ENCODE measurements around the gene ZNF385A. TPM values are rescaled to one million over a fixed set of nuclear protein-coding genes. Genes with fewer than 3 reads are reported as not detected.
A peak's percentile ranks its signal among the peaks of the same experiment; 100 is the strongest.

ZNF385A gene
- total RNA-seq, 1 donor from 2014 or later, result 15.6 TPM

- H3K4me1 Mint-ChIP-seq (ENCODE audit: unreplicated experiment), result peaks cover 50% of the 10 kb centered on the region
- H3K4me3 Mint-ChIP-seq (ENCODE audit: unreplicated experiment), result peak overlapping the region; percentile 81
- peaks cover 33% of the 10 kb centered on the region for H3K36me3 Mint-ChIP-seq (ENCODE audit: low read depth, unreplicated experiment)
- no peaks in the 10 kb centered on the region for H3K9me3 Mint-ChIP-seq (ENCODE audit: unreplicated experiment)
- no peak for DNase-seq (ENCODE audit: low spot score)
- H3K27ac Mint-ChIP-seq (ENCODE audit: unreplicated experiment), result peak overlapping the region; percentile 81
- TF ChIP-seq, protein P1, sequence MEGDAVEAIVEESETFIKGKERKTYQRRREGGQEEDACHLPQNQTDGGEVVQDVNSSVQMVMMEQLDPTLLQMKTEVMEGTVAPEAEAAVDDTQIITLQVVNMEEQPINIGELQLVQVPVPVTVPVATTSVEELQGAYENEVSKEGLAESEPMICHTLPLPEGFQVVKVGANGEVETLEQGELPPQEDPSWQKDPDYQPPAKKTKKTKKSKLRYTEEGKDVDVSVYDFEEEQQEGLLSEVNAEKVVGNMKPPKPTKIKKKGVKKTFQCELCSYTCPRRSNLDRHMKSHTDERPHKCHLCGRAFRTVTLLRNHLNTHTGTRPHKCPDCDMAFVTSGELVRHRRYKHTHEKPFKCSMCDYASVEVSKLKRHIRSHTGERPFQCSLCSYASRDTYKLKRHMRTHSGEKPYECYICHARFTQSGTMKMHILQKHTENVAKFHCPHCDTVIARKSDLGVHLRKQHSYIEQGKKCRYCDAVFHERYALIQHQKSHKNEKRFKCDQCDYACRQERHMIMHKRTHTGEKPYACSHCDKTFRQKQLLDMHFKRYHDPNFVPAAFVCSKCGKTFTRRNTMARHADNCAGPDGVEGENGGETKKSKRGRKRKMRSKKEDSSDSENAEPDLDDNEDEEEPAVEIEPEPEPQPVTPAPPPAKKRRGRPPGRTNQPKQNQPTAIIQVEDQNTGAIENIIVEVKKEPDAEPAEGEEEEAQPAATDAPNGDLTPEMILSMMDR (IDR thresholded peaks at IDR 0.05; ENCODE audit: unreplicated experiment), result no peak
- H3K27me3 Mint-ChIP-seq (ENCODE audit: unreplicated experiment), result peaks cover 5% of the 10 kb centered on the region
Measured at GRCh38 chr12:54411391-54412241, 27.1 kb upstream of the ZNF385A start.

DNA sequence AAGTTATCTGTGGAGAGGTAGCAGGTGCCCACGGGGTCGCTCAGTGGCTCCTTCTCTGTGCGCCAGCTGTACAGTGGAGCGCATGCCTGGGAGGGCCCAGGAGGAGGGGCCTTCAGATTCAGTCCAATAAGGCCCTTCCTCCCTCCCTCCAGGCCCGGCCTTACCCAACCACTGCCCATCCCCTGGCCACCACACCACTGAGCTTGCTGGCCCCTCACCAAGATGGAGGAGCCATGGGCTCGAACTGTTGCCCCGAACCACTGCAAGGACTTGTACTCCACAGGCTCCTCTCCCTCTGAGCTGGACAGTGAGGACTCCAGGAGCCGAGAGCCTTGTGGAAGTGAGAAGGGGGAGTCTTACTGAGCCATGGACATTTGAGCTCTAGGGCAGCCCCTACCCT is 24.7 kb upstream of the ZNF385A start:
- TF ChIP-seq, protein P1 (IDR thresholded peaks at IDR 0.05; ENCODE audit: unreplicated experiment), result no peak
- Mint-ChIP-seq H3K9me3 (ENCODE audit: unreplicated experiment) (no peaks in the 10 kb centered on the region), H3K36me3 (ENCODE audit: low read depth, unreplicated experiment) (peaks cover 45% of the 10 kb centered on the region), H3K4me3 (ENCODE audit: unreplicated experiment) (no peak overlapping the region), H3K27me3 (ENCODE audit: unreplicated experiment) (peaks cover 12% of the 10 kb centered on the region), H3K27ac (ENCODE audit: unreplicated experiment) (no peak overlapping the region), H3K4me1 (ENCODE audit: unreplicated experiment) (peaks cover 39% of the 10 kb centered on the region)
- no peak for DNase-seq (ENCODE audit: low spot score)

DNA sequence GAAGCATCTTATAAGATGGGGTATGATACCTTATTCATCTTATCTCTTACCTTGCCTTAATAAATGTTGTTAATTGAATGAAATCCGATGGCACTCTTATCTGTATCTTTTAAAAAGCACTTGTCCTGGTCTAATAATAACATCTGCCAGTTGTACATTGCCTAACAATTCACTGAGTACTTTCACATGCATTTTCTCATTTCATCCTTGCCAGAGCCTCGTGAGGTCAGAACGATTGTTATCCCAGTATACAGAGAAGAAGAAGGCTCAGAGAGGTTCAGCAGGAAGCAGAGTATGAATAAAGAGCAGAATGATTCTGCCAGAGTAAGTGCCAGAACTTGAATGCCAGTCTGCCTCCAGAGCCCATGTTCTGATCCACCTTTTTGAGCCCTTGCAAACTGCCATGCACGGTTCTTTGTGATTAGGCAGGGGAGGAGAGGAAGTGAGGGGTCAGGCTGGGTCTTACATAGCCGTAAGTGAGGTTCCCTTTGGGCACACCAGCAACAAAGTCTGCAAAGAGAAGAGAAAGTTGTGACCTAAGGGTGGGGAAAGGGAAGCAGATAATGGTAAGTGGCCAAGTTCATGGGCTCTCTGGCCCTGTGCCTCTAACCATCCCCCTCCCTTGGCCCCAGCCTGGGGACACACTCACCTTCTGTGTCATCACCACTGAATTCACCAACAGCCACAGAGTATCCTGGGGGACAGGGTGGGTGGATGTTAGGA is 22.8 kb upstream of the ZNF385A start:
- Mint-ChIP-seq H3K27me3 (ENCODE audit: unreplicated experiment) (peaks cover 7% of the 10 kb centered on the region), H3K27ac (ENCODE audit: unreplicated experiment) (peak overlapping the region; percentile 20), H3K36me3 (ENCODE audit: low read depth, unreplicated experiment) (peaks cover 56% of the 10 kb centered on the region)

GRCh38 chr12:54405573-54405972 is 21.0 kb upstream of the ZNF385A start:
- H3K9me3 Mint-ChIP-seq (ENCODE audit: unreplicated experiment), result no peaks in the 10 kb centered on the region
- peak overlapping the region; percentile 61 for H3K27ac Mint-ChIP-seq (ENCODE audit: unreplicated experiment)
- TF ChIP-seq, protein P1 (IDR thresholded peaks at IDR 0.05; ENCODE audit: unreplicated experiment), result no peak
- H3K4me3 Mint-ChIP-seq (ENCODE audit: unreplicated experiment), result no peak overlapping the region
- H3K27me3 Mint-ChIP-seq (ENCODE audit: unreplicated experiment), result peaks cover 16% of the 10 kb centered on the region
- peaks cover 67% of the 10 kb centered on the region for H3K36me3 Mint-ChIP-seq (ENCODE audit: low read depth, unreplicated experiment)
- peaks cover 20% of the 10 kb centered on the region for H3K4me1 Mint-ChIP-seq (ENCODE audit: unreplicated experiment)
- no peak for DNase-seq (ENCODE audit: low spot score)

More for the DNA sequence above, 22.8 kb upstream of the ZNF385A start:
- TF ChIP-seq, protein P1 (IDR thresholded peaks at IDR 0.05; ENCODE audit: unreplicated experiment), result no peak
- Mint-ChIP-seq H3K4me3 (ENCODE audit: unreplicated experiment) (peak overlapping the region; percentile 4), H3K4me1 (ENCODE audit: unreplicated experiment) (peaks cover 27% of the 10 kb centered on the region), H3K9me3 (ENCODE audit: unreplicated experiment) (no peaks in the 10 kb centered on the region)
- no peak for DNase-seq (ENCODE audit: low spot score)
